ENCODE measurements around the gene EGFR. TPM values are rescaled to one million over a fixed set of nuclear protein-coding genes. Genes with fewer than 3 reads are reported as not detected.
A peak's percentile ranks its signal among the peaks of the same experiment; 100 is the strongest.

The EGFR gene
- polyA plus RNA-seq, 2 of the 4 experiments (the other 2 are of a cell fraction) = 59.5 to 63.8 TPM

DNA sequence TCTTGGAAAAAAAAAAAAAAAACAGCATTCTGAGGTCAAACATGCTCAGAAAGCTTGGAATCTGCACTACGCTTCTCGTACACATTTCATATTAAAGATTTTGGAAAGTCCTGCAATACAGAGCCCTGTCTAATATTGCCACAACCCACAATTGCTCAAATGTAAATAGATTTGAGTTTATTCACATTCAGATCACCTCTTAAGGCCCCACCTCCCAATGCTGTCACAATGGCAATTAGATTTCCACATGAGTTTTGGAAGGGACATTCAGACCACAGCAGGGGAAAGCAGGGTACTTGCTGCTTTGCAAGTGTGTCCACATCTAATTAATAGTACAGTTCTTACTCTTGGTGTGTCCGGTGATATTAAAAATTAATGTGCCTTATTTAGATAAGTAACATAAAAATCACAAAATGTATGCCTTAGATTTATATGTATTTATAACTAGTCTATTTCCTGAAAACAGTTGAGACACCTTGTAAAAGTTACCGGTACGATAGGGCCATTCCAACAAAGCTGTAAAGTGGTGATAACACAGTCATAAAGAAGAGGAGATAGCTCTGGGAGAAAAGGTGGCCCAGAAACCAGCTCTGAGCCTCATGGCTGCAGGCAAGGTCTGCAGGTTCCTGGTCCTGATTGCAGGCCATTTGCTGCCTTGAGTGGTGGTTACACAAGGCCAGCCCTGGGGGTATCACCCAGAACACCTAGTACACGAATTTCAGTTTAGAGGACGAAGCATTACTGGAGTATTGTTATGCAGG, 27.9 kb downstream of the EGFR start (continued):
- TF ChIP-seq, protein P1, sequence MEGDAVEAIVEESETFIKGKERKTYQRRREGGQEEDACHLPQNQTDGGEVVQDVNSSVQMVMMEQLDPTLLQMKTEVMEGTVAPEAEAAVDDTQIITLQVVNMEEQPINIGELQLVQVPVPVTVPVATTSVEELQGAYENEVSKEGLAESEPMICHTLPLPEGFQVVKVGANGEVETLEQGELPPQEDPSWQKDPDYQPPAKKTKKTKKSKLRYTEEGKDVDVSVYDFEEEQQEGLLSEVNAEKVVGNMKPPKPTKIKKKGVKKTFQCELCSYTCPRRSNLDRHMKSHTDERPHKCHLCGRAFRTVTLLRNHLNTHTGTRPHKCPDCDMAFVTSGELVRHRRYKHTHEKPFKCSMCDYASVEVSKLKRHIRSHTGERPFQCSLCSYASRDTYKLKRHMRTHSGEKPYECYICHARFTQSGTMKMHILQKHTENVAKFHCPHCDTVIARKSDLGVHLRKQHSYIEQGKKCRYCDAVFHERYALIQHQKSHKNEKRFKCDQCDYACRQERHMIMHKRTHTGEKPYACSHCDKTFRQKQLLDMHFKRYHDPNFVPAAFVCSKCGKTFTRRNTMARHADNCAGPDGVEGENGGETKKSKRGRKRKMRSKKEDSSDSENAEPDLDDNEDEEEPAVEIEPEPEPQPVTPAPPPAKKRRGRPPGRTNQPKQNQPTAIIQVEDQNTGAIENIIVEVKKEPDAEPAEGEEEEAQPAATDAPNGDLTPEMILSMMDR (IDR thresholded peaks at IDR 0.05) = no peak
- TF ChIP-seq RARB (CRISPR knock-in tag; IDR thresholded peaks at IDR 0.05) (no peak), RNF2 (IDR thresholded peaks at IDR 0.05; ENCODE audit: borderline replicate concordance, low read depth) (no peak)

DNA sequence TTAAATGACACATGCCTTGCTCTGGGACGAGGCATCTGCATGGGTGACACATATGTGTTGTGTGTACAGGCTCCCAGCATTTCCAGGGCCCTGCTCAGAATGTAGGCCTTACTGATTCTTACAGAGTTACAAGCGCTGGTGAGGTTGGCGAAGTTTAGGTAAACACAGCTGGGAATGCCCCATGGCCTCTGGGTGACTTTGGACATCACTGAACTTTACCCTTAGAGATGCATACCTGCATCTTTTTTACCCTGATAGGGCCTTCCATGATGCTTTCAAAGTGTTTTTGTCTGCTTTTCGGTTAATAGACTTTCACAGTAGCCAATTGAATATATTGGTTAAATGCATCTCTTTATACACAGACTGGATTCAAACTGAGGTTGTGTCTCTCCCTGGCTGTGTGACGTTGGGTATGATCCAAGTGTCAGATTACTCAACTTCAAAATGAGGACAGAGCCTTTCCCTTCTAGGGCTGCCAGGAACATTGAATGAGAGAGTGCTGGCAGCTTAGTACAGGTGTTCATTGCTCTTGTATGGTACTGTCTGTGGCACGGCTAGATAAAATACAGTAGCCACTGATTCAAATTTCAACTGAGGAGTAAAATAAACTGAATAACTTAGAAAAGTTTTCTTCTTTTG, 29.5 kb downstream of the EGFR start:
- ChIA-PET POLR2A (no interaction called here), CTCF (interaction anchor here (1.2 to 5.3 kb wide), 6 partner anchors 11 to 275 kb away, joined by 3 to 26 read pairs (median 4); no protein-coding TSS in a partner anchor)
- FAIRE-seq (peak; percentile 68), DNase-seq (ENCODE audit: low read depth in 1 of 2, low spot score in 1 of 2) (peak in 1 of 2 experiments; percentile 47), ATAC-seq (peak; percentile 10 to 35; a peak in 3 of 6 replicates)
- Histone ChIP-seq H3K27ac (peak overlapping the region; percentile 35 to 64; a peak in 5 of 6 replicates), H3K9me3 (no peaks in the 10 kb centered on the region), H3K4me1 (peaks cover 90% of the 10 kb centered on the region), H3K4me2 (peak overlapping the region; percentile 51), H3K4me3 (no peak overlapping the region)
- WGBS (ENCODE audit: missing lambda C conversion rate) = 49% methylated on average over 6 of the region's 6 CpGs
- TF ChIP-seq MAFK (IDR thresholded peaks at IDR 0.05; ENCODE audit: partially characterized antibody) = no peak
- TF ChIP-seq, protein P2, sequence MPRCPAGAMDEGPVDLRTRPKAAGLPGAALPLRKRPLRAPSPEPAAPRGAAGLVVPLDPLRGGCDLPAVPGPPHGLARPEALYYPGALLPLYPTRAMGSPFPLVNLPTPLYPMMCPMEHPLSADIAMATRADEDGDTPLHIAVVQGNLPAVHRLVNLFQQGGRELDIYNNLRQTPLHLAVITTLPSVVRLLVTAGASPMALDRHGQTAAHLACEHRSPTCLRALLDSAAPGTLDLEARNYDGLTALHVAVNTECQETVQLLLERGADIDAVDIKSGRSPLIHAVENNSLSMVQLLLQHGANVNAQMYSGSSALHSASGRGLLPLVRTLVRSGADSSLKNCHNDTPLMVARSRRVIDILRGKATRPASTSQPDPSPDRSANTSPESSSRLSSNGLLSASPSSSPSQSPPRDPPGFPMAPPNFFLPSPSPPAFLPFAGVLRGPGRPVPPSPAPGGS (IDR thresholded peaks at IDR 0.05) = no peak
- no peak for TF ChIP-seq TFCP2L1 (CRISPR knock-in tag; IDR thresholded peaks at IDR 0.05)
- TF ChIP-seq, protein P3, sequence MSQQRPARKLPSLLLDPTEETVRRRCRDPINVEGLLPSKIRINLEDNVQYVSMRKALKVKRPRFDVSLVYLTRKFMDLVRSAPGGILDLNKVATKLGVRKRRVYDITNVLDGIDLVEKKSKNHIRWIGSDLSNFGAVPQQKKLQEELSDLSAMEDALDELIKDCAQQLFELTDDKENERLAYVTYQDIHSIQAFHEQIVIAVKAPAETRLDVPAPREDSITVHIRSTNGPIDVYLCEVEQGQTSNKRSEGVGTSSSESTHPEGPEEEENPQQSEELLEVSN (IDR thresholded peaks at IDR 0.05; ENCODE audit: borderline replicate concordance, low read depth) = no peak
- no peak for TF ChIP-seq MYC (IDR thresholded peaks at IDR 0.05; ENCODE audit: borderline replicate concordance, low read length)
- TF ChIP-seq CHD2 (IDR thresholded peaks at IDR 0.05; ENCODE audit: low read length, partially characterized antibody) = no peak

DNA sequence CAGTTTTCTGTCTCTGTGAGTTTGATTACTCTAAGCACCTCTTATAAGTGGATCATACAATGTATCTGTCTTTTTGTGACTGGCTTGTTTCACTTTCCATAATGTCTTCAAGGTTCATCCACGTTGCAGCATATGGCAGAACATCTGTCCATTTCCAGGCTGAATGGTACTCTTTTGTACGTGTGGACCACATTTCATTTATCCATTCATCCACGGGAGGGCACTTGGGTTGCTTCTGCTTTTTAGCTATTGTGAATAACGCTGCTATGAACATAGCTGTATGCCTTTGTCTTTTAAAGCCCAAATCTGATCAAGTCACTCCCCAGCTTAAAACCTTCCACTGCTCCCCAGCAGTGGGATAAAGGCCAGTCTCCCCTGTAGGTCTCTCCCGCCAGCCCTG, 31.5 kb downstream of the EGFR start:
- Histone ChIP-seq H3K4me3 (no peak overlapping the region), H3K4me1 (peaks cover 97% of the 10 kb centered on the region), H3K9me3 (no peaks in the 10 kb centered on the region), H3K27ac (peak overlapping the region in 1 of 2 experiments; percentile 92; a peak in 4 of 6 replicates), H3K4me2 (no peak overlapping the region)
- no peak for FAIRE-seq
- TF ChIP-seq ZFP36 (IDR thresholded peaks at IDR 0.05; ENCODE audit: borderline replicate concordance, partially characterized antibody) (no peak), HOXB13 (CRISPR knock-in tag; IDR thresholded peaks at IDR 0.05; ENCODE audit: low read depth) (no peak), CHD4 (IDR thresholded peaks at IDR 0.05; ENCODE audit: borderline replicate concordance) (no peak), ZNF302 (CRISPR knock-in tag; IDR thresholded peaks at IDR 0.05) (no peak), RNF2 (IDR thresholded peaks at IDR 0.05; ENCODE audit: borderline replicate concordance, low read depth) (no peak), FOXS1 (CRISPR knock-in tag; IDR thresholded peaks at IDR 0.05) (no peak)
- TF ChIP-seq, protein P4, sequence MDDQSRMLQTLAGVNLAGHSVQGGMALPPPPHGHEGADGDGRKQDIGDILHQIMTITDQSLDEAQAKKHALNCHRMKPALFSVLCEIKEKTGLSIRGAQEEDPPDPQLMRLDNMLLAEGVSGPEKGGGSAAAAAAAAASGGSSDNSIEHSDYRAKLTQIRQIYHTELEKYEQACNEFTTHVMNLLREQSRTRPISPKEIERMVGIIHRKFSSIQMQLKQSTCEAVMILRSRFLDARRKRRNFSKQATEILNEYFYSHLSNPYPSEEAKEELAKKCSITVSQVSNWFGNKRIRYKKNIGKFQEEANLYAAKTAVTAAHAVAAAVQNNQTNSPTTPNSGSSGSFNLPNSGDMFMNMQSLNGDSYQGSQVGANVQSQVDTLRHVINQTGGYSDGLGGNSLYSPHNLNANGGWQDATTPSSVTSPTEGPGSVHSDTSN (IDR thresholded peaks at IDR 0.05) = no peak
- no peak for ATAC-seq
- ChIA-PET POLR2A (no interaction called here), CTCF (interaction anchor here (0.8 to 5.3 kb wide), 7 partner anchors 10 to 262 kb away, joined by 3 to 26 read pairs (median 3); no protein-coding TSS in a partner anchor)
- DNase-seq (ENCODE audit: low read depth in 1 of 2, low spot score in 1 of 2) = no peak
- 84% methylated on average over 5 of the region's 5 CpGs for WGBS (ENCODE audit: missing lambda C conversion rate)

All from A549 (cell line).